ENCODE data around the gene PRR16. TPM values are rescaled to one million over a fixed set of nuclear protein-coding genes. Genes with fewer than 3 reads are reported as not detected.
"Not testable (repeated sequence)": the region's sequence is repeated elsewhere in the genome, so short reads cannot be mapped to it uniquely, and the experiment has no call there.

Gene PRR16
- total RNA-seq, 1 donor from 2014 or later, result not detected

DNA sequence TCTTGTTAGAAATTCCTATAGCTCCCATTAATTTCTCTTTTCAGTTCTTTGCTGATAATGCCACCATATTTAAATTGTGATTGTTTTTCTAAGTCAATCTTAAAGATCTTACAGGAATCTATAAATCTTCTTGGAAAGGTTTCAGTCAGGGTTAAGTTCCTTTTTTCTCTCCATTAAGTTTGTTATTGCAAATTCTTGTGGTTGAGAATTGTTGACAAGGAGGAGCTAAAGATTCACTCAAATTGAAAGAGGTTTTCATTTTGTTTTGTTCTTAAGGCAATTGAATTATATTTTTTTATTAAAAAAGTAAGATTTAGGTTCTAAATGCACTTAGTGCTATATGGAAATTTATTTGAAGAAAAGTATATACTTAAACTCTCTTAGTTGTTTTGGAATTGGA is 213.4 kb downstream of the PRR16 start:
- H3K27me3 Mint-ChIP-seq (ENCODE audit: insufficient read depth), result no peaks in the 10 kb centered on the region
- no peaks in the 10 kb centered on the region for H3K36me3 Mint-ChIP-seq (ENCODE audit: low read depth)
- DNase-seq (ENCODE audit: low spot score), result no peak
- H3K4me3 Mint-ChIP-seq, result no peak overlapping the region
- no peaks in the 10 kb centered on the region for H3K4me1 Mint-ChIP-seq (ENCODE audit: low read depth)
- no peak overlapping the region for H3K27ac Mint-ChIP-seq
- intact Hi-C loops (cut with micrococcal nuclease), result no loop called here
- no peaks in the 10 kb centered on the region for H3K9me3 Mint-ChIP-seq

DNA sequence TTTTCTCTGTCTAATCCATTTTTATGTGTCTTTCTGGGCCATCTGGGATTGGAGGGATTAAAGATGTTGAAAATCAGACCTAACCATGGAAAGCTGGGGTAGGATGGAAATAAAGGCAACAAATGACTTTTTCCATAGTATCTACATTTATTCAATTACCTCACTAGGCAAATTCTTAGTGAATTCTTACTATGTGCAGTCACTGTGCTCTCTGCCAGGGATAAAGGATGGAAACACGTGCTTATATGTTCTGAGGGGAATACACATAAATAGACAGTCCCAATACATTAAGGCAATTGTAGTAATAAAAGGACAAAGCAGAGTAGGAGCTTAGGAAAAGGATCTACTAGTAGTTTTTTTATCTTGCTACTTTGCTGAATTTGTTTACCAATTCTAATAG is 214.2 kb downstream of the PRR16 start:
- intact Hi-C loops (cut with micrococcal nuclease), result no loop called here
- H3K27me3 Mint-ChIP-seq (ENCODE audit: insufficient read depth), result no peaks in the 10 kb centered on the region
- no peaks in the 10 kb centered on the region for H3K4me1 Mint-ChIP-seq (ENCODE audit: low read depth)
- no peaks in the 10 kb centered on the region for H3K36me3 Mint-ChIP-seq (ENCODE audit: low read depth)
- no peaks in the 10 kb centered on the region for H3K9me3 Mint-ChIP-seq
- no peak overlapping the region for H3K27ac Mint-ChIP-seq
- H3K4me3 Mint-ChIP-seq, result no peak overlapping the region
- DNase-seq (ENCODE audit: low spot score), result no peak

DNA sequence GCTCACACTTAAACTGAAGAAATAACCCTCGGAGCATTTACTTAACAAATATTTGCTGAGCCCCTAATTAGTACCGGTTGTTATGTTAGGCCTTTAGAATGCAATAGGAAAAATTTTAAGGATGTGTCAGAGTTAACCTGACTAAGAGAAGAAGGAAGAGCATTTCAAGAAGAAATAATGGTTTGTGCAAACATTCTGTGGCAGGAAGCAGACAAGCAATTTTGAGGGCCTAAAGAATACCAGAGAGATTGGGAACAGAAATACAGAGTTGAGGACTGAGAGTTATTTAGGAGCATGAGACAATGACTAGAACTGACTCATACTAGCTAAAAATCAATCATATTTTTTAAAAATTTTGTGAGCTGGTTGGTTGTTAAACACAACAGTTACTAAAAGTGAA is 218.8 kb downstream of the PRR16 start:
- DNase-seq (ENCODE audit: low spot score), result no peak
- Mint-ChIP-seq H3K4me3 (no peak overlapping the region), H3K9me3 (no peaks in the 10 kb centered on the region), H3K27ac (no peak overlapping the region), H3K36me3 (ENCODE audit: low read depth) (no peaks in the 10 kb centered on the region), H3K27me3 (ENCODE audit: insufficient read depth) (no peaks in the 10 kb centered on the region), H3K4me1 (ENCODE audit: low read depth) (no peaks in the 10 kb centered on the region)
- intact Hi-C loops (cut with micrococcal nuclease), result no loop called here

DNA sequence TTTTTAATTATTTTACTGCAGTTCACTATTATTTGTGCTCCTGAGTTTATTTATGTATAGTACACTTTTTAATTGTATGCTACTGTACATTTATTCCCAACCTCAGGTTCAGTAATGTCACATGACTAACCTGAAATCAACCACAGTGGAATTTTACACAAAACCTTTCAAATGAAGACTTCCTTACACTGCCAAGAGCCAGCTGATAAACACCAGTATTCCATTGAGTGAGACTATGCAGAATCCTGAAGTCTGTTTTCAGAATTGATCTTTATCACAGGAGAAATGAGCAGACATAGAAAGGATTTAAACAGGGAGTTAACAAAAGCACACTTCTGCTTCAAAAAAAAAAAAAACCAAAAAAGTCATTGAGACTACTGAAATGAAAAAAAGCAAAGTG is 219.5 kb downstream of the PRR16 start:
- no peak for DNase-seq (ENCODE audit: low spot score)
- Mint-ChIP-seq H3K27ac (no peak overlapping the region), H3K4me3 (no peak overlapping the region), H3K36me3 (ENCODE audit: low read depth) (no peaks in the 10 kb centered on the region), H3K4me1 (ENCODE audit: low read depth) (no peaks in the 10 kb centered on the region), H3K9me3 (no peaks in the 10 kb centered on the region), H3K27me3 (ENCODE audit: insufficient read depth) (no peaks in the 10 kb centered on the region)
- intact Hi-C loops (cut with micrococcal nuclease), result no loop called here

DNA sequence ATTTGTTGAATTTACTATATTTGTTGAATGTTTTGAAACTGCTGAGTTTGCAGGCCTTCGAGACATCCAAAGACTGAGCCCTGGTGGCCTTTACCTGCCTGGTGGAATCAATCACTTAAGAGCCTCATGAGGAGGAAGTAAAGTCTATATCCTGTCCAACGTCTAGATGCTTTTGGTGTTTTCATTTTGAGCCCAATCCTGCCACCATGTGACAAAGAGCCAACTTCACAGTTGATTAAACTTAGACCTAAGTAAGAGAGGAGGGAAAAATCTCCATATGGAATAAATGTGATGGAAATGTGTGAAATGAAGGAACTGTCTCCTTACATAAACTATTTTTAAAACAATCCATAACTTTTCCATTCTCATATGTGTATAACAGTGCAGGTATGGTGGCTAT is 220.1 kb downstream of the PRR16 start:
- Mint-ChIP-seq H3K4me1 (ENCODE audit: low read depth) (no peaks in the 10 kb centered on the region), H3K9me3 (no peaks in the 10 kb centered on the region), H3K27ac (no peak overlapping the region), H3K27me3 (ENCODE audit: insufficient read depth) (no peaks in the 10 kb centered on the region), H3K4me3 (no peak overlapping the region), H3K36me3 (ENCODE audit: low read depth) (no peaks in the 10 kb centered on the region)
- no peak for DNase-seq (ENCODE audit: low spot score)
- intact Hi-C loops (cut with micrococcal nuclease), result no loop called here

DNA sequence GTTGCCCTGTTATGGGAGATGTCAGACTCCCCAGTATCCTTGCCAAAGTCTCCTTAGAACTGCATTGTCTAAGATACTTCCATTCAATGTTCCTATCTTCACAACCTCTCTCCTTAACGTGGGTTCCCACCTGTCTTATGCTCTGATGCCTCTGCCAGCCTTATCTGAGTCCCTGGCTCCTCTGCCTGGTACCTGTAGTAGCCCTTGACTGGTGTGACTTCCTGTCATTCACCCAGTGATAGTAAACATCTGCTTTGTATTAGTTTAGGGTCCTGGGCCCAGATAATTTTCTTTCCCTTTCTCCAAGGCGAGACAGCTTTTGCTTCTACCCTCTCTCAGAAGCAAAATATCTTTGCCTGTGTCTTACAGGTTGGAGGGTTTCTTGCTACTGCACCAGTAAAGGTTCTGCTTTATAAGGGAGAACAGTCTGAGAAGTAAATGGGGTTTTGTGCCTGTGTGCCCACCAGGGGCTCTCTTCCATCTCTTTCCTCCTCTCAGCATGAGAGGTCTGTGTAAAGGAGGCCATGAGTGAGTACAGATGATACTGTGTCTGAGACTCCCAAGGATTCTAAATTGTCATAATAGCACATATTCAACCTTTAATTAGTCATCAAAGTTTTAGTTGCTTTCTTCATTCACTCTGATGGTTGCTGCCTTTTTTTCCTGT is 220.8 kb downstream of the PRR16 start:
- intact Hi-C loops (cut with micrococcal nuclease), result no loop called here
- Mint-ChIP-seq H3K4me3 (no peak overlapping the region), H3K9me3 (no peaks in the 10 kb centered on the region), H3K4me1 (ENCODE audit: low read depth) (no peaks in the 10 kb centered on the region), H3K27me3 (ENCODE audit: insufficient read depth) (no peaks in the 10 kb centered on the region), H3K27ac (no peak overlapping the region), H3K36me3 (ENCODE audit: low read depth) (no peaks in the 10 kb centered on the region)
- DNase-seq (ENCODE audit: low spot score), result no peak

DNA sequence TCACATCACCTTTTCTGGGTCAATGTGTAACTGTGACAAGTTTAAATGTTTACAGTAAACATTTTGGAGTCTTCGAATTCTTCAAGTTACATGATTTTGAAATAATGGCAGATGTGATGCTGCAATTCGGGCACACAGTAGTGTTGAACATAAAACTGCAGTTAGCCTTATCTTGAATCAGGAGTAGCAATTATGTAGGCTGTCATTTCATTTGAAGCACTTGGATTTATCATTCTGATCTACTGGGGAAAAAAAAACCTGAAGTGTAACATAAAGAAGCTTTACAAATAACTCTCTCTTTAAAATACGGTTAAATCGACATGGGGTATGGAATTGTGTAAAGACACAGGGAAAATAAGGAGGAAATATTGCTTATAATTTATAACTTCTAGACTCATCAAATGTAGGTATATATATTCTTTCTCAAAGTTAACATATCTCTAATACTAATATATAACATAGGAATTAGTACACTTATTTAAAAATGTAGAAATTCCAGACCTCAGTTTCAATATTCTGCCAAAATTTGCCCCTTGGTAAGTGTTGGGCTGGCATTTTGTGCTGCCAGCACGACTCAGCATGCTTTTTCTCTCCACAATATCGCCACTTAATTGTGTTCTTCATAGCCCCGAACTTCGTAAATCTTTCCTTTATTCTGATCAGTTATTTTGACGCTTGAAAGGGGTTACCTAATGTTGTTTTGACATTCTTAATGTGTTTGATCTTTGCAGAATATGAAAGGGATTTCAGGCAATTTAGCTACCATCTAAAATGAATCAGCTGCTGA is 226.7 kb downstream of the PRR16 start:
- Mint-ChIP-seq H3K4me3 (no peak overlapping the region), H3K27ac (no peak overlapping the region), H3K36me3 (ENCODE audit: low read depth) (no peaks in the 10 kb centered on the region), H3K9me3 (no peaks in the 10 kb centered on the region), H3K4me1 (ENCODE audit: low read depth) (no peaks in the 10 kb centered on the region), H3K27me3 (ENCODE audit: insufficient read depth) (no peaks in the 10 kb centered on the region)
- no peak for DNase-seq (ENCODE audit: low spot score)
- intact Hi-C loops (cut with micrococcal nuclease), result no loop called here

DNA sequence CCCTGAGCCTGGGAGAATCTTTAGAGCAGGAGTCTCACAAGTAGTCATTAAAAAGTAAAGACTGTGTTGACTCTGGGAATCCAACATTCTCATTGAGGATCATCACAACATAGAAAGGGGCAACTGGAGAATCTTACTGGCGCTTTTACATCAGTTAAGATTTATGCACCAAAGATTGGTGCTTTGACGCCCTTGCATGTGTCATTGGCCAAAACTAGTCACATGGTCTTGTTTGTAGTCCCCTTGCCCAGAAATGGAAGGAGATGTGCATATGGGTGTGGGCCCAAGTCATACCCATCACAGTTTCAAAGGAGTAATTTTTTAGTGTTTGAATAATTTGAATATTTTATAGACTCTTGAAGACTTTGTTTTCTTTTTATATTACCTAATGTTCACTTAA is 228.2 kb downstream of the PRR16 start:
- Mint-ChIP-seq H3K4me3 (no peak overlapping the region), H3K4me1 (ENCODE audit: low read depth) (no peaks in the 10 kb centered on the region), H3K27me3 (ENCODE audit: insufficient read depth) (no peaks in the 10 kb centered on the region), H3K36me3 (ENCODE audit: low read depth) (no peaks in the 10 kb centered on the region), H3K27ac (no peak overlapping the region), H3K9me3 (no peaks in the 10 kb centered on the region)
- DNase-seq (ENCODE audit: low spot score), result no peak
- intact Hi-C loops (cut with micrococcal nuclease), result no loop called here

DNA sequence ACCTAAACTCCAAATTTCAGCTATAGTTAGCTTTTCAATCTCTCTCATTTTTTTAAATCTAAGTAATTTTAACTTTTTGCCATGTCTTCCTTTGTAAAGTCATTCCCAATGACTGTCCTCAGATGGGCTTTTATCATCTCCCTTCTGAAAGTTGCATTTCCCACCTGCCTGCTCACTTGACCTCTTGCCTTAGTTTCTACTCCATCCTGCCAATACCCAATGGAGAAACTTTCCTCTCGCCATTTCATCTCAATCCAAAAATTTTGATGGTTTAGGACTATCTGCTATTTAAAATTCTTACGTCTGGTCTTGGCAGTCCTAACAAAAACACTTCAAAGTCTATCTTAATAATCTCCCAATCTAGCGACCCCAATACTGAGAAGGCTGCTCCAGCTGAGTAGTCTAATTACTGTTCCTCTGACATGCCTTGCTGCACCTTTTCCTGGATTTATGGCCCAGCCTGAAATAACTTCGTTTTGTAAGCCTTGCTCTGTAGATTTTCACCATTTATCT is 231.3 kb downstream of the PRR16 start:
- no peak overlapping the region for H3K27ac Mint-ChIP-seq
- no peaks in the 10 kb centered on the region for H3K36me3 Mint-ChIP-seq (ENCODE audit: low read depth)
- DNase-seq (ENCODE audit: low spot score), result no peak
- no peaks in the 10 kb centered on the region for H3K27me3 Mint-ChIP-seq (ENCODE audit: insufficient read depth)
- no peak overlapping the region for H3K4me3 Mint-ChIP-seq
- no peaks in the 10 kb centered on the region for H3K9me3 Mint-ChIP-seq
- H3K4me1 Mint-ChIP-seq (ENCODE audit: low read depth), result no peaks in the 10 kb centered on the region
- intact Hi-C loops (cut with micrococcal nuclease), result no loop called here

DNA sequence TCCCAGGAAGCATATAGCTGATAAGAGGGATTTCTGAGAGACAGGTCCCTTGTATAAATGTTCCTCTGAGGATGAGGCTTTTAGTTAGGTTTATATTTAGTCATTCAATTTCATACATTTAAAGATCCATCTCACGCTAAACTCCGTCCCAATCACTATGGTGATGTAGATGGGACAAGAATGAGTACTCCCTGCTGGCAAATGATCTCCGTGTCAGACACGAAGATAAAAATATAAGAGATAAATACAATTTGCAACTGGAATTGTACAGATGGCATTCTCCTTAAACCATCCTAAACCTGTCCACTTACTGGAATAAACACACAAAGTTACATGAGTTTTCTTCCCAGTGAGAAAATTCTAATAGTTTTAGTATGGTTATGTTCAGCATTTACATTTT is 233.0 kb downstream of the PRR16 start:
- Mint-ChIP-seq H3K27ac (no peak overlapping the region), H3K27me3 (ENCODE audit: insufficient read depth) (no peaks in the 10 kb centered on the region), H3K4me3 (no peak overlapping the region), H3K9me3 (no peaks in the 10 kb centered on the region), H3K36me3 (ENCODE audit: low read depth) (no peaks in the 10 kb centered on the region), H3K4me1 (ENCODE audit: low read depth) (no peaks in the 10 kb centered on the region)
- intact Hi-C loops (cut with micrococcal nuclease), result no loop called here
- DNase-seq (ENCODE audit: low spot score), result no peak

DNA sequence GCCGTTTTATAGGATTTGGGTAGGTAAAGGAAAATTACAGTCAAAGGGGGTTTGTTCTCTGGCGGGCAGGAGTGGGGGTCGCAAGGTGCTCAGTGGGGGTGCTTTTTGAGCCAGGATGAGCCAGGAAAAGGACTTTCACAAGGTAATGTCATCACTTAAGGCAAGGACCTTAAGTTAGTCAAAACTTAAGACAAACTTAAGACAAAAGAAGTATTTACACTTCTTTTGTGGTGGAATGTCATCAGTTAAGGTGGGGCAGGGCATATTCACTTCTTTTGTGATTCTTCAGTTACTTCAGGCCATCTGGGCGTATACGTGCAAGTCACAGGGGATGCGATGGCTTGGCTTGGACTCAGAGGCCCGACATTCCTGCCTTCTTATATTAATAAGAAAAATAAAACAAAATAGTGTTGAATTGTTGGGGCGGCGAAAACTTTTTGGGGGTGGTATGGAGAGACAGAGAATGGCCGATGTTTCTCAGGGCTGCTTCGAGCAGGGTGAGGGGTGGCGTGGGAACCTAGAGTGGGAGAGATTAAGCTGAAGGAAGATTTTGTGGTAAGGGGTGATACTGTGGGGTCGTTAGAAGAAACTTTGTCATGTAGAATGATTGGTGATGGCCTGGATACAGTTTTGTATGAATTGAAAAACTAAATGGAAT is 233.7 kb downstream of the PRR16 start:
- H3K27me3 Mint-ChIP-seq (ENCODE audit: insufficient read depth); H3K36me3 Mint-ChIP-seq (ENCODE audit: low read depth); H3K4me3 Mint-ChIP-seq; H3K27ac Mint-ChIP-seq; intact Hi-C loops (cut with micrococcal nuclease); H3K4me1 Mint-ChIP-seq (ENCODE audit: low read depth); H3K9me3 Mint-ChIP-seq; DNase-seq (ENCODE audit: low spot score): not testable (repeated sequence)

DNA sequence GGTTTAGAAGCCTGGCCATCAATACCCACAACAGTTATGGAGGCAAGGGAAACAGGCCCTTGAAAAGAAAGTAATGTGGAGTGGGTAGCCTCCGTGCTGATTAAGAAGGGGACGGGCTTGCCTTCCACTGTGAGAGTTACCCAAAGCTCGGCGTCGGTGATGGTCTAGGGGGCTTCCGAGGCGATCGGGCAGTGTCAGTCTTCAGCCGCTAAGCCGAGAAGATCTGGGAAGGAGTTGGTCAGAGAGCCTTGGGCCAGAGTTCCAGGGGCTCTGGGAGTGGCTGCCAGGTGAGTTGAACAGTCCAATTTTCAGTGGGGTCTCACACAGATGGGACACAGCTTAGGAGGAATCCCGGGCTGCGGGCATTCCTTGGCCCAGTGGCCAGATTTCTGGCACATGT is 236.6 kb downstream of the PRR16 start:
- H3K27me3 Mint-ChIP-seq (ENCODE audit: insufficient read depth); H3K9me3 Mint-ChIP-seq; intact Hi-C loops (cut with micrococcal nuclease); H3K4me1 Mint-ChIP-seq (ENCODE audit: low read depth); H3K36me3 Mint-ChIP-seq (ENCODE audit: low read depth); H3K4me3 Mint-ChIP-seq; H3K27ac Mint-ChIP-seq; DNase-seq (ENCODE audit: low spot score): not testable (repeated sequence)

DNA sequence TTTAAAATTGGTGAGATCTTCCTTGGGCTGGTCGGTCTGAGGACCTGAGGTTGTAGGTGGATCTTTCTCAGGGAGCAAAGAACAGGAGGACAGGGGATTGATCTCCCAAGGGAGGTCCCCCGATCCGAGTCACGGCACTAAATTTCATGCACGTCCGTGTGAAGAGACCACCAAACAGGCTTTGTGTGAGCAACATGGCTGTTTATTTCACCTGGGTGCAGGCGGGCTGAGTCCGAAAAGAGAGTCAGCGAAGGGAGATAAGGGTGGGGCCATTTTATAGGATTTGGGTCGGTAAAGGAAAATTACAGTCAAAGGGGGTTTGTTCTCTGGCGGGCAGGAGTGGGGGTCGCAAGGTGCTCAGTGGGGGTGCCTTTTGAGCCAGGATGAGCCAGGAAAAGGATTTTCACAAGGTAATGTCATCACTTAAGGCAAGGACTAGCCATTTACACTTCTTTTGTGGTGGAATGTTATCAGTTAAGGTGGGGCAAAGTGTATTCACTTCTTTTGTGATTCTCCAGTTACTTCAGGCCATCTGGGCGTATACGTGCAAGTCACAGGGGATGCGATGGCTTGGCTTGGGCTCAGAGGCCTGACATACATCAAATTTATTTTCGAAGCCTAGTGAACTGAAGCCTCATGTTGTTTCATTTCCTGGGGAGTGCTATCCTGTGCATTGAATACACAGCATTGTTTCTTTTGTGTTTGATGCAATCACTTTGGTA is 238.9 kb downstream of the PRR16 start:
- H3K4me3 Mint-ChIP-seq; H3K36me3 Mint-ChIP-seq (ENCODE audit: low read depth); H3K27ac Mint-ChIP-seq; intact Hi-C loops (cut with micrococcal nuclease); DNase-seq (ENCODE audit: low spot score); H3K27me3 Mint-ChIP-seq (ENCODE audit: insufficient read depth); H3K9me3 Mint-ChIP-seq; H3K4me1 Mint-ChIP-seq (ENCODE audit: low read depth): not testable (repeated sequence)
